ENCODE measurements around the gene OFD1.

The OFD1 gene

DNA sequence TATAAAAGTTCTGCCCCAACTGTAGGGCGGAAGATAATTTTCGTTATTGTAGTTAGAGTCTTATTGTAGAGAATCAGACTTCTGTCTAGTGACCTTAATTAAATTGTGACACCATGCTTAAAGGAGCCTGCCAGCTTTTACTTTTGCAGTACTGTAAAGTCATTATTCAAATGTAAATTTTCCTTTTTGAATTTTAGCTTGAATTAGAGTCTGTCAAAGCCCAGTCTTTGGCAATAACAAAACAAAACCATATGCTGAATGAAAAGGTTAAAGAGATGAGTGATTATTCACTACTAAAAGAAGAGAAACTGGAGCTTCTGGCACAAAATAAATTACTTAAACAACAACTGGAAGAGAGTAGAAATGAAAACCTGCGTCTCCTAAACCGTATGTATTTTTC lies 21.8 kb downstream of the OFD1 start:
- CTCF ChIA-PET: interaction anchor here (1.2 to 1.8 kb wide), 2 partner anchors 10 to 21 kb away, joined by 5 to 7 read pairs; partner anchors contain the start of genes OFD1 and TRAPPC2
- TF ChIP-seq ZNF777 (tag by site-specific recombination; IDR thresholded peaks at IDR 0.05; ENCODE audit: borderline replicate concordance): no peak
- no peak for TF ChIP-seq ZNF449 (tag by site-specific recombination; IDR thresholded peaks at IDR 0.05)
- TF ChIP-seq ZNF302 (tag by site-specific recombination; IDR thresholded peaks at IDR 0.05; ENCODE audit: low read depth): no peak
- no peak for TF ChIP-seq RBAK (tag by site-specific recombination; IDR thresholded peaks at IDR 0.05)
- no peak for TF ChIP-seq ZNF175 (tag by site-specific recombination; IDR thresholded peaks at IDR 0.05)
- no peak for TF ChIP-seq ZNF561 (tag by site-specific recombination; IDR thresholded peaks at IDR 0.05; ENCODE audit: borderline replicate concordance)
- TF ChIP-seq ZBTB17 (tag by site-specific recombination; IDR thresholded peaks at IDR 0.05): no peak
- TF ChIP-seq ZXDB (tag by site-specific recombination; IDR thresholded peaks at IDR 0.05): no peak
- no peak for TF ChIP-seq KLF16 (tag by site-specific recombination; IDR thresholded peaks at IDR 0.05)
- no peak for TF ChIP-seq SALL2 (tag by site-specific recombination; IDR thresholded peaks at IDR 0.05; ENCODE audit: borderline replicate concordance)
- TF ChIP-seq SP3 (tag by site-specific recombination; IDR thresholded peaks at IDR 0.05): no peak
- no peak for TF ChIP-seq YY1 (tag by site-specific recombination; IDR thresholded peaks at IDR 0.05)
- TF ChIP-seq MYNN (tag by site-specific recombination; IDR thresholded peaks at IDR 0.05; ENCODE audit: borderline replicate concordance): no peak
- TF ChIP-seq ZNF621 (tag by site-specific recombination; IDR thresholded peaks at IDR 0.05): no peak
- no peak for TF ChIP-seq ZNF169 (tag by site-specific recombination; IDR thresholded peaks at IDR 0.05)
- no peak for TF ChIP-seq ZSCAN18 (tag by site-specific recombination; IDR thresholded peaks at IDR 0.05)
- TF ChIP-seq ZNF529 (tag by site-specific recombination; IDR thresholded peaks at IDR 0.05; ENCODE audit: insufficient replicate concordance): no peak
- TF ChIP-seq ZNF488 (tag by site-specific recombination; IDR thresholded peaks at IDR 0.05): no peak
- TF ChIP-seq HOXD13 (CRISPR knock-in tag; IDR thresholded peaks at IDR 0.05; ENCODE audit: borderline replicate concordance): no peak
- no peak for TF ChIP-seq ZNF423 (tag by site-specific recombination; IDR thresholded peaks at IDR 0.05)
- no peaks in the 10 kb centered on the region for H3K4me1 ChIP-seq (ENCODE audit: control insufficient read depth, insufficient read depth, low read length)
- peaks cover 83% of the 10 kb centered on the region in 2 experiments for H3K36me3 ChIP-seq (ENCODE audit: control insufficient read depth in 2 of 2, insufficient read depth in 1 of 2, low read length in 2 of 2)
- H3K4me3 ChIP-seq (ENCODE audit: low read depth, low read length): no peak overlapping the region
- H3K27ac ChIP-seq (ENCODE audit: extremely low read depth, low read depth, low read length): no peak overlapping the region
- no peaks in the 10 kb centered on the region for H3K9me3 ChIP-seq (ENCODE audit: control insufficient read depth, insufficient read depth, low read depth, low read length)
- POLR2A ChIA-PET: no interaction called here

DNA sequence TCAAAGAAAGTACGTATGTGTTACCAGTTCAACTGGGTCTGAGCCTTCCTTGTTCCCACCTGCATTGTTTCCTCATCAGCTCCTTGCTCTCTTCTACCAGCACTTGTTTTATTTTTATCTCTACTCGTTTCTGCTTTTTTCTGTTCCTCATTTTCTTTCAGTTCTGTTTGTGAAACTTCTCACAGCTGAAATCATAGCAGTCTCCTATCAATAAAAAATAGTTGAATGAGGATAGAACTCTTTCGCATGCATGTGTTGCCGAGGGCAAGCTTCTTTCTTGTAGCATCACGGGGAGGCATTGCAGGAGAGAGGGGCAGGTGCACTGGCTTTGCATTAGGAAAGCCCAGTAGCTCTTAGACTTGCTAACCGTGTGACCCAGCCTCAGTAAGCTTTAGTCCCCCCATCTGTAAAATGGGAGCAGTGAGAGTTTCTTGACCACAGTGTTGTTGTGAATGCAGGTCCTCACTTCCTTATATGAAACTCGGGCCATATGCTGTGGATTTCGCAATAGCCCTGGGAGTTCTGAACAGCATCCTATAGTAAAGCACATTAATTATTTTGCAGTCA lies 24.7 kb downstream of the OFD1 start:
- ChIA-PET CTCF (interaction anchor here (1.2 to 2.6 kb wide), 2 partner anchors 10 to 20 kb away, joined by 3 to 14 read pairs; no protein-coding TSS in a partner anchor), POLR2A (interaction anchor here (1.0 kb wide), 1 partner anchor 8 kb away, joined by 3 read pairs; no protein-coding TSS in a partner anchor)
- Histone ChIP-seq H3K4me1 (ENCODE audit: control insufficient read depth, insufficient read depth, low read length) (no peaks in the 10 kb centered on the region), H3K36me3 (ENCODE audit: control insufficient read depth in 2 of 2, insufficient read depth in 1 of 2, low read length in 2 of 2) (peaks cover 80 to 92% of the 10 kb centered on the region in 2 experiments), H3K27ac (ENCODE audit: extremely low read depth, low read depth, low read length) (no peak overlapping the region), H3K4me3 (ENCODE audit: low read depth, low read length) (no peak overlapping the region), H3K9me3 (ENCODE audit: control insufficient read depth, insufficient read depth, low read depth, low read length) (no peaks in the 10 kb centered on the region)
- no peak for TF ChIP-seq ZNF707 (tag by site-specific recombination; IDR thresholded peaks at IDR 0.05)
- TF ChIP-seq ZNF664 (tag by site-specific recombination; IDR thresholded peaks at IDR 0.05): no peak
- no peak for TF ChIP-seq GLI4 (tag by site-specific recombination; IDR thresholded peaks at IDR 0.05)
- TF ChIP-seq ZNF529 (tag by site-specific recombination; IDR thresholded peaks at IDR 0.05; ENCODE audit: insufficient replicate concordance): no peak
- TF ChIP-seq ZNF423 (tag by site-specific recombination; IDR thresholded peaks at IDR 0.05): no peak
- no peak for TF ChIP-seq MZF1 (tag by site-specific recombination; IDR thresholded peaks at IDR 0.05; ENCODE audit: borderline replicate concordance)
- TF ChIP-seq ZBTB1 (tag by site-specific recombination; IDR thresholded peaks at IDR 0.05): no peak
- TF ChIP-seq HIC1 (tag by site-specific recombination; IDR thresholded peaks at IDR 0.05): no peak
- TF ChIP-seq, protein P1, sequence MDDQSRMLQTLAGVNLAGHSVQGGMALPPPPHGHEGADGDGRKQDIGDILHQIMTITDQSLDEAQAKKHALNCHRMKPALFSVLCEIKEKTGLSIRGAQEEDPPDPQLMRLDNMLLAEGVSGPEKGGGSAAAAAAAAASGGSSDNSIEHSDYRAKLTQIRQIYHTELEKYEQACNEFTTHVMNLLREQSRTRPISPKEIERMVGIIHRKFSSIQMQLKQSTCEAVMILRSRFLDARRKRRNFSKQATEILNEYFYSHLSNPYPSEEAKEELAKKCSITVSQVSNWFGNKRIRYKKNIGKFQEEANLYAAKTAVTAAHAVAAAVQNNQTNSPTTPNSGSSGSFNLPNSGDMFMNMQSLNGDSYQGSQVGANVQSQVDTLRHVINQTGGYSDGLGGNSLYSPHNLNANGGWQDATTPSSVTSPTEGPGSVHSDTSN (CRISPR knock-in tag; IDR thresholded peaks at IDR 0.05): no peak
